Measurements from ENCODE around the gene TMEM233. TPM values are rescaled to one million over a fixed set of nuclear protein-coding genes. Genes with fewer than 3 reads are reported as not detected.
A peak's percentile ranks its signal among the peaks of the same experiment; 100 is the strongest.

Gene TMEM233
- total RNA-seq, 1 donor from 2014 or later: 0.20 TPM

GRCh38 chr12:119681728-119682638 lies 88.4 kb downstream of the TMEM233 start:
- DNase-seq: no peak

GRCh38 chr12:119682639-119683252 lies 89.2 kb downstream of the TMEM233 start:
- DNase-seq: no peak

DNA sequence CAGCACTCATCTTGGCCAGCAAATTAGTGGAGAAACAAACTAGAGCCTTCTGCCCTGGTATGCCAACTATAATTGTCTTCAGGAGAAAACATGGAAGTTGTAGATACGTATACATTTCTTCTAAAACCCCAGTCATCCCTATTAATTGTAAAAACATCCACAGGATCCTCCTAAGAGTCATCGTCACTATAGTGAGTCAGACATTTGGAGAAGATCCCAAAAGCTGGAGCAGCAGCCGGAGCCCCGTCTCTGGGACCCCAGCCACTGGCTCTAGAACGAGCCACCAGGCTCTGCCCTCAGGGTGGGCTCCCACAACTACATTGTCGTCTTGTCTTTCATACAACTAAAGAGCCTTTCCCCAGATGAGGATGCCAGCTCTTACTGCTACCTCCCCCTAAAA lies 89.8 kb downstream of the TMEM233 start:
- DNase-seq: no peak

DNA sequence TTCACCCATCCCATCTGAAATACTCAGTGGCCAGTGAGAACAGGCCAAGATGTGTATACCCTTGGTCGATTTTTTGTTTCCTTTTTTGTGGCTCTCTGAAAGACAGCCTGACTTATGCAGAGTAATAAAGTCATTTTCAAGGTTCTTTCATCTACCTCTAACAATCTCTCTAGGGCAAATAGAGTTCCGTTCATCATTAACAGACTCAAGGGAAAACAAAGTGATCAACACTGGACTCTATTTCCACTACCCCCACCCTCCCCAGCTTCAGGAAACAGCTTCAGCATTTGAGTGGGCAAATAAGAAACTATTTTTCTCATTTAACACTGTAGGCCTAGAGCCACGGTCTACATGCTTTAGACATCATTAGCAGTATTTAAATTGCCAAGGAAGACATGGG lies 90.2 kb downstream of the TMEM233 start:
- DNase-seq: no peak

DNA sequence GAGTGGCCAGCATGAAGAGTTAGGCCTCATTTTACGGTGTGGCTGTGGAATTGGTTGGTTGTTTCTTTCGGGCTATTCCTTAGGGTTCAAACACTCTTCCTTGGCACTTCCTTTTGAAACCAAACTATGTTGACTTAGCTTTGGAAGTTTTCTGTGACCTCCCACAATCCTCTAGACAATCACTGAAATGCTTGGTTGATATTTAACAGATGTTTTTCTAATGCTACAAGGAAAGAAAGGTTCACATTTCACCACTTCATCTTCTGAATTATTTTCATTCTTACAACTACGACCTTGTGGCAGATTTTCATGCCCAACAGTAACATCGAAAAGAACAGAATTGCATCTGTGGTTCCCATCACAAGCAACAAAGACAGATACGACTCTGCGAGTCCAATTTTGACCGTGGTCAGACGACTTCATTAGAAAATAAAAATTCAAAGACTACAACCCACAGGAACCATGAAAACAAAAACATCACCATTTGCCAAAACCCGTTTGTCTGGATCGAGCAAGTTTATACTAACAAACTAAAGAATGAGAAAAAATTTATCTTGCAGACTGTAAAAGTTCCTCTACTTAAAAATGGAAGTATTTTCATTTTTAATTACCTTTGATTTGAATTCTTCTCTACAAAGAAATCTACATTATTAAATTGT lies 91.3 kb downstream of the TMEM233 start:
- DNase-seq: no peak

GRCh38 chr12:119685375-119685774 lies 91.8 kb downstream of the TMEM233 start:
- no peak for DNase-seq

GRCh38 chr12:119686355-119686754 lies 92.8 kb downstream of the TMEM233 start:
- DNase-seq: no peak

GRCh38 chr12:119686776-119687175 lies 93.2 kb downstream of the TMEM233 start:
- DNase-seq: no peak

DNA sequence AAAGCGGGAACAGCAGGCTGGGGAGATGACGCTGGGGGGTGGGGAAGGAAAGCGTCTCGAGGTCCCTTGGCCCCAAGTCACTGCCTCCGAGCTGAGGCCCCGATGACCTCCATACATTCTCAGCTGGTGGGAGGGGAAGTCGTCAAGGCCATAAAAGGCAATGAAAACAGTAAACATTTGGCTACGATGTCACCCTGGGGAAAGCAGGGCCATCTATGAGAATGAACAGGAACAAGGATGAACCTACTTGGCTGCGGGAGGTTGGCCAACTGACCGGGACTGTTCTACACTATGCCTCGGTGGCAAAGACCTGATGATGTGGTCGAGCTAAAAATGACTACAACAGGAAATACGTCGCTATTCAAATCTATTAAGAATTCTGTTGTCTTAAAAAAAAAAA lies 93.8 kb downstream of the TMEM233 start:
- DNase-seq: peak; percentile 48

DNA sequence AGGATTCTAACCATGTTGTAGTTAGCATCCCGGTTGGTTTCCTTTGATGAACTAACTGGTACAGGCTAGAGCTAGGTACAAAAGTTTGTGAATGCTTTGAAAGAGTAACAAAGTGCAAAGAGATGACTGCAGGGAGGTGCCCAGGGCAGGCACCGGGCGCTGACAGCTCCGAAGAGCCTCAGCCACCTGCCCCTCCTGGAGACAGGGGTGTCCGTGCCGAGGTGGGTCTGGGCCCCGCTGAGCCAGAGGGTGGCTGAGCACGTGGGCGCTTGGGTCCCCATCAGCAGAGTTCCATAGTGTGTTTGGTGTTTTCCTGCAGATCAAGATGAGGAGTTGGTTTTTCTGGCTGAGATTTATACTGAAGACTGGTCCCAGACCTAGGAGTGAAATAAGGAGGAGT lies 94.3 kb downstream of the TMEM233 start:
- DNase-seq: no peak

DNA sequence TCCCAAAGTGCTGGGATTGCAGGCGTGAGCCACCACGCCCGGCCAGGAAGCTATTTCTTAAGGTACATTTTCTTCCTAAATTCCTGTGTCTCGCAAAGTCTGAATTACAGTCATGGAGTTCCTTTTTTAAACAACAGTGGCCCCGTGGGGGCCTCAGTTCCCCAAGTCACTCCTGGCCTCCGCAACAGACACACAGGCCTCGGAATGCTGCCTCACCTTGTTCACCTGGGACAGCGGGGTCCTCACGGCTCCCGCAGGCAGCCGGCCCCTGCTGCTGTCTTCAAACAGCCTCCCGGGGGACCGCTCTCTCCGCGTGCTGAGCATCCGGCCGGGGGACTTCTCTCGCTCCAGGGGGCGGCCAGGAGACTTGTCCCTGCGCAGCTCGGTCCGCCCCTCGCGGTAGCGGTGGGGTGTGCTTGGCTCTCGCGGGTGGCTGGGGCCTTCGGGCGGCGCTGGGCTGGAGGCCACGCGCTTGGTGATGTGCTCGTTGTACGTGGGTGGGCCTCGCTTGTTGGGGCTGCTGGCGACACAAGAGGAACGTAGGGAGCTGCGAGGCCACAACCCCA lies 96.4 kb downstream of the TMEM233 start:
- no peak for DNase-seq

- no peak for DNase-seq
These were observed 97.7 kb downstream of the TMEM233 start for GRCh38 chr12:119691202-119691810.

GRCh38 chr12:119692410-119692809 lies 98.8 kb downstream of the TMEM233 start:
- no peak for DNase-seq

Small RNA genes lying within 50 kb of the gene (small RNA-seq; reads per million reads assigned to genes)
- not detected for gene RN7SKP197 (ENCODE audit: low replicate concordance)

Other genes starting within 250 kb of the TMEM233 start
- gene PRKAB1, start 74.4 kb downstream of the TMEM233 start, total RNA-seq: 12.7 TPM

Data from skin of body (tissue), 3 donors.